HG03108 (cell line): Measurements from ENCODE around the gene E2F2.

Source experiments
- ATAC-seq: cut with Tn5 transposase; IDR thresholded peaks from one replicate; pipeline ENCODE4 v1.9.1; 2021; ENCODE audit warnings: moderate library complexity; ENCODE audit not compliant: unreplicated experiment

E2F2 gene

DNA sequence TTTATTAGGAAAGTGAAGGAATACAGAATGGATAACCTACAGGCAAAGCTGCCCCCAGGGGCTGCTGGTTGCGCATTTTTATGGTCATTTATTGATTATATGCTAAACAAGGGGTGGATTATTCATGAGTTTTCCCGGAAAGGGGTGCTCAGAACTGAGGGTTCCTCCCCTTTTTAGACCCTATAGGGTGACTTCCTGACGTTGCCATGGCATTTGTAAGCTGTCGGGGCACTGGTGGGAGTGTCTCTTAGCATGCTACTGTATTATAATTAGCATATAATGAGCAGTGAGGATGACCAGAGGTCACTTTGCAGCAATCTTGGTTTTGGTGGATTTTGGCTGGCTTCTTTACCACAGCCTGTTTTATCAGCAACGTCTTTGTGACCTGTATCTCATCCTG lies 41.2 kb downstream of the E2F2 start:
- ATAC-seq = no peak

DNA sequence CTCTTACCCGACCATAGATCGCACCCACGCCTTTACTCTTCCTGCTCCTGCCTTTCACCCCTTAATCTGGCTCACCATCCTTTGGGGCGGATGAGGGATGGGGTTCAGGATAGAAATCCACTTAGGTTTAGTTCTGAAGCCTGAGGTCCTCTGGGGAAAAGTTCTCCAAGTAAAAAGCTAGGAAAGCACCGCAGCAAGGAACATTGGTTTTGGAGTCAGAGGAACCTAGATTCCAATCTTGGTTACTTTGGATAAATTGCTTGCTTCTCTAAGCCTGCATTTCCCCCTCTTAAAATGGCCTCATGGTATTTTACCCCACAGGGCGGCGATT lies 46.1 kb downstream of the E2F2 start:
- no peak for ATAC-seq

DNA sequence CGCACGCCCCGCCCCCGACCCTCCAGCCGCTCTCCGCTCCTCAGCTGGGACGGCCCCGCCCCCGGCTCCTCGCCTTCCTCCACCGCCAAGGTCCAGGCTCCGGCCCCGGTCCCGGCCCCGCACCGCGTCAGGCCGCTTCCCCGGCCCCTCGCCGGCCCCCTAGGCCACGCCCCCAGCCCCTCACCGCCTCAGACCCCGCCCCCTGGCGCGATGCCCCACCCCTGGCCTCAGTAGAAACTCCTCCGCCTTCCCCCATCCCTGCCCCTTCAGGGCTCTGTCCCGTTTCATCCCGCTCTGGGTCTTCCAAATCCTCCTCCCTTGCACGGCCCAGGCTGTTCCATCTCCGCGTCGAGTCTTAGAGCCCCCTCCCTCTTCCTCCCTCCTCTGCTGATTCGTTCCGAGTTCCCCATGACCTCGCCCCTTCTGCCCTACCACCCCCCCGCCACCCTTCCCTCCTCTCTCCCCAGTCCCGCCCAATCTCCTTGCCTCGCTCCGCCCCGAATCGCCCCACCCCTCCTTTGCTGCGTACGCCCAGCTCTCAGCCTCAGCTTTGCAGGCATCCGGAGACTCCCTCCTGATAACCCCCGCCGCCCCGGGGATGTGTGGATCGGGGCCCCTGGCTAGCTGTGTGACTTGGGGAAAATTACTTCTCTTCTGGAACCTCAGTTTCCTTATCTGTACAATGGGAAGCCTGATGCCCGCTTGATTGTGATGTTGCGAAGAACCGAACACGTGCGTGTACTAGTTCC lies 46.6 kb downstream of the E2F2 start:
- ATAC-seq = no peak

DNA sequence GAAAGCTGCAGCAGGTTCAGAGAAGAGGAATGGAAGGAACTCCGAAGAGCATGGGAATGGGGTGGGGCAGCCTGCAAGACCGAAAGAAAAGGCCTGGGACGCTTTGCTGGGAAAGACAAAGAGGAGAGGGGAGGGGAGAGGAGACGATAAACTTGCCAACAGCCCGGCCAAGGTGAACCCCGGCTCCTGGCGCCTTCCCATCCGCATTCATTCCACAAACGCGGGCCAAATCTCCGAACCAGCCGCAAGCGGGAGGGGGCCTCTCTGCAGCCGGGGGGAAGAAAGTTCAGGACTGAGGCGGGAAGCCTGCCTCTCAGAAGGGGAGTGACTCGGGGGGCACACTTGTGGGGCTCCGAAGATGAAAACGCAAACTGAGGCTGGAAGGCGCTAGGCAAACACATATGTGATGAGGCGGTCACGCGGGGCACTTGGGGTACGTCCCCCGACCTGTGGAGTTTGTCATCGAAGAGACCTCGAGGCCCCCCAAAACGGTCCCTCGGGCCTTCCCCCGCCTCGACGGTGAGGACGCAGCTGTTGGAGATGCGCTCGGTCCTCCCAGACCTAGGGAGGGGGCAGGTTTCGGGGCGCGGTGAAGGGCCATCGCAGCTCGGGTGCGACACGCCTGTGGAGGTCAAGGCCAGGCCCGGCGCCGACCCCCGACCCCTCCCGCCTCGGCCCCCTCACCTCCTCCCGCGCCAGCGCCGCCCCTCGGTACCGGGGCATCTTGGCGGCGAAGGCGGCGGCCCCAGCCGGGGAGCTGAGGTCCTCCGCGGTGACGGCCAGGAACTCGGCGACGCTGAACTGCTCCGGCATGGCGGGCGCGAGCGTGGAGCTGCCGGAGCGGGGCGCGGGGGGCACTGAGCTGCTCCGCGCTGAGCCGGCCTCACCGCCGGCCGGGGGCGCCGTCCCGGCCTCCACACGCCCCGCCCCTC lies 47.4 kb downstream of the E2F2 start, which contains the start of gene ASAP3:
Gene ASAP3, minus strand, starts transcription at position 859 of the 932 bp plus-strand sequence. Its CDS starts 46 bp downstream, at position 813.
- no peak for ATAC-seq

DNA sequence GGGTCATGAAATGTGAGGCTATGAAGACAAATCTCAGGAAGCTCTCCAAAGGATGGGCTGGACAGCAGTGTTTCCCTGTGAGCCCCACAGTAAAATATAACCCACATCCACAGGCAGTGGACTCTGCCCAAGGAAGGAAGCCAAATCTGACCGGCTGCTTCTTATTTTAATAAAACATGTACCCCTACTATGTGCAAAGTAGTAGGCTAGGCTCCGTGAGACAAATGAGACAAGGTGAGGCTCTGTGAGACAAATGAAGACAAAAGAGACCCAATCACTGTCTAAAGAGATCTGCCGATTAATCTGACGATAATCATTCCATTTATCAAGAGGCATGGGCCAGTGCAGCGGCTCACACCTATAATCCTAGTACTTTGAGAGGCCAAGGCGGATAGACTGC lies 49.1 kb downstream of the E2F2 start:
- no peak for ATAC-seq

DNA sequence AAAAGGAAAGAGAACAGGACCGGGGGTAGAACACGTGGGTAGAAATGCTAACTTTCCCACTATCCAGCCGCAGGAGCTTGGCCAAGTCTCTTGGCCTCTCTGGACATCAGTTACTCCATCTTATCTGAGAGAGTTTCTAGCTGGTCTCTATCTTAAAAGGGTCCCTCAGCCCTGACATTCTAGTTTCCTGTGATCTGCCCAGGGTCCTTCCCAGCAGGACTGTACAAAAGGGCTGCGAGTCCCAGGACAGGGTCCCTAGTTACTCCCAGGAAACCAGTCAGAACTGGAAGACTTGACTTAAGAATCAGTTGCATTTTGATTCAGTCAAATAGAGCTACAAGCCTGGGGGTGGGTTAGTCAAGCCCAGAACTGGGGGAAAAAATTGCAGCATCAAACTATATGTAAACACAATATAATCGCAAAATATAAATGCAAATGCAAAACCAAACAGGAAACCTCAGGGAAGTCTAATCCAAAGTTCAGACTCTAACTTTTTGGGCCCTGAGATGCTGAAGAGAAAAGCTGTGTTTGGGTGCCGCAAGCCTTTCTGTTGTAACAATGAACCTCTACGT lies 49.9 kb downstream of the E2F2 start:
- no peak for ATAC-seq

DNA sequence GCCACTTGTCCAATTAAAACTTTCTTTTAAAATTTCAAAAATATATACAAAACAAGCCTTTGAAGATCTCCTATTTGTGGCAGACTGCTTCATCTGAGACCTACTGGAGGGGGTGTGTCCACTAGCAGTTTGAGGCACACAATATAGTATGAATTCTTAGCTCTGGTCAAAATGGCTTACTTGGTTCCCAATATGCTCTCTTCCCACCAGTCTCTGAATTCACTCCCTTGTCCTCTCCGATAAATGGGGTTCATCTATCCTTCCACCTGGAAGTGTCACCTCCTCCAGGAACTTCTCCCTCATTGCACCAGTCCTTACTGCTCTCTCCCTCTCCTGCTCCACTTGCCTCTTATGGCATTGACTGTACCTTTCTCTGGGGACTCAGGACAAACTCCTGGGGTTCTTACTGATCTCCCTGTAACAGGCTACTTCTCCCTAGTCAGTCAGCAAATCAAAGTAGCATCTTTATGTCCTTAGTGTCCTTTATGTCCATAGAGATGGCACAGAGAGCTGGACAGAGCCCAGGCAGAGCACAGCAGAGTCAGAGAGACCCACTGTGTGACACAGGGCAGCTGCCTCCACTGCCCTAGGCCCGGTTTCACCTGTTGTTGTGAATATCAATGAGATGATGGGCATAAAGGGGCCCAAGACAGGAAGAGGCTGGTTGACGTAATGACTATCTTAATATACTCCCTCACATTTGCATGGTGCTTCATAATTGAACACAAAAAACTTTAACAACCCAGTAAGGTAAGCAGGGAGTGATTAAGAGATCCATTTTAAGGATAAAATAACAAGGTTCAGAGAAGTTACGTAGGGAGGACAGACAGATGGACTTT lies 50.6 kb downstream of the E2F2 start:
- no peak for ATAC-seq

DNA sequence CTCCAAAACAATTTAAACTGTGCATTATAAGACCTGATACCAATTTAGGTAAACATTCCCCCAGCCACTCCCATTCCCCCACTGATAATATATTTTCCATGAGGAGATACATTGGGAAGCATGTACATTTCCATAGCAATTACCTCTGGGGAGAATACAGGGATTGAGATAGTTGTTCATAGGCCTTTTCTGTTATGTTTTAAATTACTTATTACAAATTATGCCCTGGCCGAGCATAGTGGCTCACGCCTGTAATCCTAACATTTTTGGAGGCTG lies 51.4 kb downstream of the E2F2 start:
- ATAC-seq = no peak

DNA sequence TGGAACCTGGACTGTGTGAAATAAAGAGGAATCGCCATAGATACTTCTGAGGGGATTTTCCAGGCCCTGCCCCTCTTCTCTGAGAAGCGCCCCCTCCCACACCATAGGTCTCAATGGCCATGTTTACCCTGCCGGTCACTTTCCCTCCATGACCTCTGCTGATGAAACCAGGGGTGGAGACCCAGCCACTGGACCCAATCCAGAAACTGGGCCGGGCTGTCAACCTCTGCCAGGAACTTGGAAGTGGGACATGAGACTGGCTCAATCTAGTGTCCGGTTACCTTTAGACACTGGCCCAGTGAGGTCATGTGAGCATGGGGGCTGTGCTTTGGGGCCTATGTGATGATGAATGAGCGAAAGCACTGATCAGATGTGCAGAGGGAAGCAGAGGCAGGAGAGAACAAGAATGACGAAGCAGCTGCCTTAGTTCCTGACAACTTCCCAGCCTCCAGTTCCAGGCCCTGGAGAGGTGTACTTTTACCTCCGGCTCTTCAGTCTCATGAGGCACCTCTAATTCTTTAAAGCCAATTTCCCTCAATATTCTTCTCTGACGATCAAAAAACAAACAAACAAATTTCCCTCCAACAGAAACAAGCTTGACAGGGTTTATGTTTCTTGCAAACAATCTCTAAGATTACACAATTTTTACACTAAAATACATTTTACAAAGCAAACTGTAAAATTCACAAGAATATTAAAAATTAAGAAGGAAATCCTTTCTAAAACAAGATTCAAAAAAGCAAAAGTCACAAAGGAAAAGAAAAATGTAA lies 52.0 kb downstream of the E2F2 start:
- ATAC-seq = no peak

DNA sequence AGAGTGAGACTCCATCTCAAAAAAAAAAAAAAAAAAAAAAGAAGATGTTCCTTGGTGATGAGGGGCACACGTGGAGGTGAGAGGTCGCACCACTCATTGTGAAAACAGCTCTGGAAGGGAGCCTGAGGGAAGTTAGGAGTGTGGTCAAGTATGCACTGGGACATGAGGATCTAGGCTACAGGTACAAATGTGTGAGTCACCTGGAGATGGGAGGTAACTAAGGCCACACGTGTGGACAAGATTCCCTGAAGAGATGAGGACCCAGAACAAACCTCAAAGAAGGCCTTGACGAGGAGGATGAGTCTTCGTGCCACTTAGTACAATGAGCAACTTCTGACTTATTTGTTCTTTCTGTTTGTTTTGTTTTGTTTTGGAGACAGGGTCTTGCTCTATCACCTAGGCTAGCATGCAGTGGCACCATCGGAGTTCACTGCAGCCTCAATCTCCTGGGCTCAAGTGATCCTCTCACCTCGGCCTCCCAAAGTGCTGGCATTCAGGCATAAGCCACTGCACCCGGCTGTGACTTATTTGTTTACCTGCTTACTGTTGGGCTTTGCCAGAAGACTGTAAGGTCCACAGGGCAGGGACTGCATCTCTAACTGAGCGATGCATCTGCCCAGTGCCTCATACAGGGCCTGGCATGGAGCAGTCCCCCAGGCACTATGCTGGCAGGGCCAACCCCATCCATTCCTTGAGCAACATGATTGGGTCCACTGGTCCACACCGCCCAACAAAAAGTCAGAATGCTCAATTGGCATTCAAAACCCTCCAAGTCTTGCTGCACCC lies 53.5 kb downstream of the E2F2 start:
- ATAC-seq = no peak

DNA sequence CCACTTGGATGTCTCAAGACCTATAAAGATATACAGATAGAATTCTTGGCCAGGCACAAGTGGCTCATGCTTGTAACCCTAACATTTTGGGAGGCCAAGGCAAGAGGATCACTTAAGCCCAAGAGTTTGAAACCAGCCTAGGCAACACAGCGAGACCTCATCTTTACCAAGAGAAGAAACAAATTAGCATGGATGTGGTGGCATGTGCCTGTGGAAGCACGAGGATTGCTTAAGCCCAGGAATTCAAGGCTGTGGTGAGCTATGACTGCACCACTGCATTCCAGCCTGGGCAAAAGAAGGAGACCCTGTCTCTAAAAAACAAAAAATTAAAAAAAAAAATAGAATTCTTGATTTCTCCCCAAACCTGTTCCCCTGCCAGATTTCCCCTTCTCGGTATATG lies 55.4 kb downstream of the E2F2 start:
- ATAC-seq = no peak

DNA sequence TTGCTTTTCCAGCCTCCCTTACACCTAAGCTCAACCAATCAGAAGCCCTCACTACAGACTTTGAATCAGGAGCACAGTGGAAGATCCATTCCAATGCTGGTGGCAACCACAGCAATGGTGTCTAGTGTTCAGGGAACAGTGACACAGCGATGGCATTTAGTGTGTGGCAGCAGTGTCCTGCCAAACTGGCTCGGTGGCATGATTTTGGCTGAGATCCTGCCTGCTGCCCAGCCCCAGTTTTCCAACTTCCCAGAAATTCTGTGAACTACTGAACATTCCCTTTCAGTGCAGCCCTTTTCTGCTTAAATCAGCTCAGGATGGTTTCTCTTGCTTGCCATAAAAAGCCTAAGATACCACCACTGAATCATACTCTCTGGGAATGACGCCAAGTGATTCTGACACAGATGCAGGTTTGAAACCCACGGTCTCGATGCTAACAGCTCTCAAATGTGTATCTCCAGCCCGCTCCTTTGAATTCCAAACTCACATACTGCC lies 55.9 kb downstream of the E2F2 start:
- ATAC-seq = no peak

DNA sequence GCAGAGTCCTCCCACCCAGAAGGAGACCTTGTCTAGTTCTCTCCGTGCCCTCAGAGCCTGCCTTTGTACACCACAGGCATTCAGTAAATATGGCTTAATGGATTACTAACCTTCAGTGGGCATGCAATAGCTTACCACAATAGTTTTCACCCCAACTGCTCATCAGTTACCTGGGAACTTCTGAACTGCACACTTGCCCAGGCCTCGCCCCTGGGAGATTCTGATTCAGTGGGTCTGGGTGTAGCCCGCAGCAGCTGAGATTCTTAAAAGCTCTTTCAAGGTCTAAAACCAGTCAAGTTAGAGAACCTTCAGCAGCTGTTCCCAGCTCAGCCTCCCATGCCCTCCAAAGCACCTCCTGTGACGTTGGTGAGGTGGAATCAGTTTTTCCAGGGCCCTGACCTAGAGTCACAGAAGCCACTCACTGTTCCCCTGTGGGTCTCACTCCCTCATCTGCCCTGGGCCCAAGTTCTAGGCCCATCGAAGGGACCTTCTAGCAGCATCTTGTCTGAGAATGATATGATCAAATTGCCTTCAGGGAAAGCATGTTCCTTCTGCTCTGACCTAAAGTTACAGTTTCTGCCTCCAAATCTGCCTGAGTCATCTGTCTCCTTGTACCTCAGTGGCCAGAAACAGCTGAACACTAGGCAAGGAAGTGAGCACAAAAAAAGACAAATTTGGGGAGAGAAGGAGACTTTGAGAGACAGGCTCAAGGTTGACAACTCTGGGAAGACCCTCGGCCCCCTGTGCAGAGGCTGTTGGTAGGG lies 57.8 kb downstream of the E2F2 start:
- ATAC-seq = no peak

DNA sequence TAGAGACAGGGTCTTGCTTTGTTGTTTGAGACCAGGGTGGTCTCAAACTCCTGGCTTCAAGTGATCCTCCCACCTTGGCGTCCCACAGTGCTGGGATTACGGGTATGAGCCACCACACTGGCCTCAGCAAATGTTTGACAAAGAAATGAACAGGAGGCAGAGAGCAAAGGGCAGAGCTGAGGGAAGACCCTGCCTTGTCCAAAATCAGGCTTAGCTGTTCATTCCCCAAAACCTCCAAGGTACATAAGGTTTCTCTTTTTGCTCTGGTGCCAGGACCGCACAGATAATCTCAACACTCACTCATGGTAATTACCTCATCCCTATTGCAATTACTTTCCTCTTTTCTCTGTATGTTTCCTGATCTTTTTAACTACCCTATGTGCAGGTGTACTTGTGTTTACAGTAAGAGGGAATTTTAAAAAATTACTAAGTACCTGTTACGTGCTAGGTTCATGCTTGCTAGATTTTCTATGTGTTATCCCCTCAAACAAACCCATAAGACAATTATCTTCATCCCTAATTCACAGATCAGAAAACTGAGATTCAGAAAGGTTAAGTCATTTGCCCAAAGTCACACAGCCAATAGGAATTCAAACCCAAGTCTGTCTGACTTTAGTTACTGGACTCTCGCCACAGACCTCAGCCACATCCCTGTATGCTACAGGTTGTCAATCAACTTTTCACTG lies 58.5 kb downstream of the E2F2 start:
- no peak for ATAC-seq

DNA sequence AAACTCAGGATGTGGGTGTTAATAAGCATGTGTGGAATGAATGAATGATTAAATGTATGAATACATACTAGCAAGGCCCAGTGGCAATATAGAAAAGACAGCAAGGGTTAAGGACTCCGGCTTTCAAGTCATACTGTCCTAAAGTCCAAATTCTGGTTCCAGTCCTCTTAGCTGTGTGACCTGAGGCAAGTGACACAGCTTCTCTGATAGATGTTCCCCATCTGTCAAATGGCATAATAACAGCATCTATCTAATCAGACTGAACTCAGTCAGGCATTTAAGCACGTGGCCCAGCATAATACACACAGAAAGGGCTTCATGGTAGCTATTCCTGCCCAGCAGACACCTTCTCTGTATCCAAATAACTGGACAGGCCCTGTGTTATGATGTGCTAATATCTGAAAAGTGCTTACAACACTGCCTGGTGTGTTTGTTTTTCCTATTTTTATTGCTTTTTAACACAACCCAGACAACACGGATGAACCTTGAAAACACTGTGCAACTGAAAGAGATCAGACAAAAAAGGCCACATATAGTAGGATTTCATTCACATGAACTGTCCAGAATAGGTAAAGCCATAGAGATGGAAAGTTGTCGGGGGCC lies 59.5 kb downstream of the E2F2 start:
- ATAC-seq = no peak

DNA sequence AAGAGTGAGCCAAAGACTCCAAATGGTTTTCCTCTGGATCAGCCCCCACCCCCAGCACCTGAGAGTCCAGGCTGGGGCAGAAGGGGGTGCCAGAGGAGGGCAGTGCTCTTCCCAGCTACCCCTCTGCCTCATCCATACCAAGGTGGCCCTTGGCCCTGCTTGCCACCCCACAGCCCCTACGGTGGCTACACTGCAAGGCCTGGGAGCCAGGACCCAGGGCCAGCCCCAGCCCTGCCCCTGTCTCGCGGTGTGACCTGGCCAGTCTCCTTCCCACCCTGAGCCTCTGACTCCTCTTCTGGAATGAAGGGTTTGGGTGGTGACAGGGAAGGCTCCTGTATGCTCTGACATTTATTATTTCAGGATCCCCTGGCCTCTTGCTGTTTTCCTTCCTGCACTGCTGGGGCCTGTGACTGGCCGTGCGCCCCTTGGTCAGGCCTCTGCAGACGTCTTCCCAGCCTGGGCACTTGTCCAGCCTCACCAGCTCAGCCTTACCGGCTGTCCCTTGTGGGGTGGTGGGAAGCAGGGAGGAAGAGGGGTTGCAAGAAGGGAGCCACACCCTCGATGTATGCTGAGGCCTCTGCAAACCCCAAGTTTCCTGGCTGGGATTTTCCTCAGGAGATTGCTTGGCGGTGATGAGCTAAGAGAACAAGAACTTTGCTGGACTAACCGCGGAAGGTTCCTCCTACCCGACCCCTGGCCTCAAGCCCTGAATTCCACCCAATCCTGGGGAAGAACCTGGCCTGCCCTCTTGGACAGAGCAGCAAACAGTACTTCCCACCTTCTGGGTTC lies 60.6 kb downstream of the E2F2 start:
- no peak for ATAC-seq

DNA sequence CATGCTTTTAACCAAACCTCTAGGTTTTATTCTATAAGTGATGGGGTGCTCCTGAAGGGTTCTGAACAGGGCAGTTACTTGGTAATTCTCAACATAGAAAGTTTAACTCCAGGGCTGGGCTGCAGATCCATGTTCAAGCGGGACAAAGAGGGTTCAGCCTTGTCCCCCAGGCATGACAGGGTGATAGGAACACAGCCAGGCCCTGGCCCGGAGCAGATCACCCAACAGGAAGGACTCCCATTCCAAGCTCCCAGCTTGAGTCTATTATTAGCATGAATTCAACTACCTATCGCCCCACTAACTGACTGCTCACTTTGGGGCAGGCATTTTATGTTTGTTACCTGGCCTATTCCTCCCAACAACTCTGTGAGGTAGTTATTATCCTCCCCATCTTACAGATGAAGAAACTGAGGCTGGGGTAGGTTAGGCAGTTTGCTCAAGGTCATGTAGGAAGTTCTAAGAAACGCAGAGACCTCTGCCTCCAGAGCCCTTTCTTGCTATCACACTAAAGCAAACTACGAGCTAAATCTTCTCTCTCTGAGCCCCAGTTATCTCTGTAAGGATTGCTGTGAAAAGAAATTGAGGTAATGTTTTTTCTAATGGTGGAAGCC lies 61.6 kb downstream of the E2F2 start:
- ATAC-seq = no peak
